GM12874 (cell line): ENCODE measurements around the gene DNAJC10.

Experiments
- CTCF ChIP-seq: IDR thresholded peaks from 2 replicates; pipeline ENCODE4 v1.5.1; 2011; ENCODE audit warnings: low read depth, mild to moderate bottlenecking, control low read depth, low read length, moderate library complexity; ENCODE audit not compliant: insufficient read depth

The DNAJC10 gene

DNA sequence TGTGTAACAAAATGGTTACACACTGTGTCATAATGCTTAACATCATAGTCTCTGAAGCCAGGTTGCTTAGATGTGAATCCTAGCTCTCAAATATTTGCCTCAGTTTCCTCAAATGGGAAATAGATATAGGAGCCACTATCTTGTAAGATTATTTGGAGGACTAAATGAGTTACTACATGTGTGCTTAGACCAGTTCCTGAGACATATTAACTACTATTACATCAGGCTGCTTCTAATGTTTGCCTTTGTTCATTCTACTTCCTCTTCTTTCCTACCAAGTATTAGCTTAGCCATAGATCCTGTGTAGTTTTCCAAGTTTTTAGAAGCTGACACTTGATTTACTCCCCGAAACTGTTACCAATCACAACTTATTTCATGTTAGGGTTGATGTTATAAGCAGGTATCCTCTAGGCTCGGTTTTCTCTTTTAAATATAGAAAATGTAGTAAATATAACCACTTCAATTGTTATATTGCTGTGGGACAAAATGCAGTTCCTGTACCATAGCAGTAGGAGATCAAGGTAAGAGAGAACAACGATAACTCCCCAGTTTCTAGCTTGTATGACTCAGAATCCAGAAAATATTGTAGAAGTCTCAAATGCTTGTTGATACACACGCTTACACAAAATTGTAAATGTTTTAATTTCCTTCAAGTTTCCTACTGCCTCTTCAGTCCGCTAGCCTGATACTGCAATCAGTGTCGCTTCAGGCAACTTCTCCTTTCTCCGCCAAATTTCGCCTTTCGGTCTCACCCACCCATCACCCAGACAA, 751 bp upstream of the DNAJC10 start:
- no peak for TF ChIP-seq CTCF

GRCh38 chr2:182716650-182716979, 558 bp downstream of the DNAJC10 start:
- no peak for TF ChIP-seq CTCF

- TF ChIP-seq CTCF = no peak
Measured at GRCh38 chr2:182717416-182717815, 1.4 kb downstream of the DNAJC10 start.

DNA sequence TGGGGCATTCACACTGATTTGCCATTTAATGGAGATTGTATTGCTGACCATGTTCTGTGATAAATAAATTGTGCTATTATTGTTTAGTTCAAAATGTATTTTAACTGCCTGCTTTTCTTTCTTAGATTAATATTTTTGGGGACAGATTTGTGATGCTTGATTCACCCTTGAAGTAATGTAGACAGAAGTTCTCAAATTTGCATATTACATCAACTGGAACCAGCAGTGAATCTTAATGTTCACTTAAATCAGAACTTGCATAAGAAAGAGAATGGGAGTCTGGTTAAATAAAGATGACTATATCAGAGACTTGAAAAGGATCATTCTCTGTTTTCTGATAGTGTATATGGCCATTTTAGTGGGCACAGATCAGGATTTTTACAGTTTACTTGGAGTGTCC, 1.8 kb downstream of the DNAJC10 start:
- no peak for TF ChIP-seq CTCF

DNA sequence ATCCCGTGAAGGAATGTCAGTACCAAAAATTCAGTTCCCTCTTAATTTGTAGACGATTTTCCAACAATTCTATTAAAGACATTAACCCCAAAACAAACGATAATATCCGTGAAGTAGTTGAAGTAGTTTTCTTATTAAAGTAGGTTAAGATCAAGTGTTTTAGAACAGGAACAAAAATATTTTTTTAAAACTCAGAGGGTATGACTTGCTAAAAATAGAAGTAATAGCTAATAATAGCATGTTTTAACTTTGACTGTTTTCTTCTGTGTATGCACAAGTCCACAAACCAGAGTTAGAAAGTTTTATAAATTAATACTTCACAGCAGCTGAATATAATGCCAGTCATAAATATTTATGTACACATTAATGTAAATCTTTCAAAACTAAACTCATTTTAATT, 2.4 kb downstream of the DNAJC10 start:
- no peak for TF ChIP-seq CTCF

DNA sequence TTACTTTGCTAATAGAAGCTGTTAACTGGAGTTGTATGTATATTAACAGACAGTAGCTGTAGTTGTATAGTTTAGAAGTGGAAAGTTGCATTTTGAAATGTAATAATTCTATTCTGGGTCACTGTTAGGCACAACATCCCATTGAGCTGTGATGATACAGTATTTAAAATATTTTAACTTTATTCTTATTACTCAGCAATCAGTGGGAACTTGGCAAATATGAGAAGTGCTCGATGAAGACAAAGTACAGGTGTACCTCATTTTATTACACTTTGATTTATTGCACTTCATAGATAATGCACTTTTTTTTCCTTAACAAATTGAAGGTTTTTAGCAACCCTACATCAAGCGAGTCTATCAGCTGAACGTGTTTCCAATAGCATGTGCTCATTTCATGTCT, 8.6 kb downstream of the DNAJC10 start:
- TF ChIP-seq CTCF = no peak

GRCh38 chr2:182726473-182726872, 10.4 kb downstream of the DNAJC10 start:
- TF ChIP-seq CTCF = no peak

DNA sequence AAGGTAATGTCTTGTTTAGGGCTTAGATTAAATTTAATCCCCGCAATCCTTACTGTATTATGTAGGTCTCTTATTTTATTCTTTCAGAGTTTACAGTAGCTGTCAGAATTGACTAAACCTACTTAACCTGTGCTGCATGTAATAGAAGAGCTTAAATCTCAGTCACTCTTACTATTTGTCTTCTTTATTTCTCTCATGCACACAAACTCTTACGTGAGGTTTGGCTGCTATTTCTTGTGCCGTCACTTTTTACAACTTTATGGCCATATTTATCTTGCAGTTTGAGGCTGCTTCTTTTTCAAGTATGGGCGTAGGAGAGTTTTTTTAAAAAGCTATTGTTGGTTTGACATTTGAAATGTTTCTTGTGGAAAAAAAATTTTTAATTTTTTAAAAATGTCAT, 12.0 kb downstream of the DNAJC10 start:
- TF ChIP-seq CTCF = no peak
